Sigmoid colon (tissue), 4 donors: ENCODE results near the gene YES1.

ENCODE experiments used
- POLR2A ChIP-seq, 2 donors: fragments of 450-650 bp; IDR thresholded peaks; one replicate each; pipeline ENCODE4 v1.6.1; 2016; ENCODE audit warnings: antibody characterized with exemption in 2 of 2, mild to moderate bottlenecking in 2 of 2, moderate library complexity in 2 of 2
- POLR2AphosphoS5 ChIP-seq, 4 donors: sonication (generic); formaldehyde crosslinking; IDR thresholded peaks; one replicate each; pipeline ENCODE4 v1.6.1; 2017; ENCODE audit warnings: antibody characterized with exemption in 4 of 4
- TF ChIP-seq, protein P1 (sequence below), 4 experiments: fragments of 450-650 bp in 3 of 4; fragments of 200-600 bp in 1 of 4; IDR thresholded peaks; one replicate each; pipeline ENCODE4 v1.5.1; 2016 to 2019; ENCODE audit warnings: antibody characterized with exemption in 4 of 4, mild to moderate bottlenecking in 3 of 4, moderate library complexity in 2 of 4

DNA sequence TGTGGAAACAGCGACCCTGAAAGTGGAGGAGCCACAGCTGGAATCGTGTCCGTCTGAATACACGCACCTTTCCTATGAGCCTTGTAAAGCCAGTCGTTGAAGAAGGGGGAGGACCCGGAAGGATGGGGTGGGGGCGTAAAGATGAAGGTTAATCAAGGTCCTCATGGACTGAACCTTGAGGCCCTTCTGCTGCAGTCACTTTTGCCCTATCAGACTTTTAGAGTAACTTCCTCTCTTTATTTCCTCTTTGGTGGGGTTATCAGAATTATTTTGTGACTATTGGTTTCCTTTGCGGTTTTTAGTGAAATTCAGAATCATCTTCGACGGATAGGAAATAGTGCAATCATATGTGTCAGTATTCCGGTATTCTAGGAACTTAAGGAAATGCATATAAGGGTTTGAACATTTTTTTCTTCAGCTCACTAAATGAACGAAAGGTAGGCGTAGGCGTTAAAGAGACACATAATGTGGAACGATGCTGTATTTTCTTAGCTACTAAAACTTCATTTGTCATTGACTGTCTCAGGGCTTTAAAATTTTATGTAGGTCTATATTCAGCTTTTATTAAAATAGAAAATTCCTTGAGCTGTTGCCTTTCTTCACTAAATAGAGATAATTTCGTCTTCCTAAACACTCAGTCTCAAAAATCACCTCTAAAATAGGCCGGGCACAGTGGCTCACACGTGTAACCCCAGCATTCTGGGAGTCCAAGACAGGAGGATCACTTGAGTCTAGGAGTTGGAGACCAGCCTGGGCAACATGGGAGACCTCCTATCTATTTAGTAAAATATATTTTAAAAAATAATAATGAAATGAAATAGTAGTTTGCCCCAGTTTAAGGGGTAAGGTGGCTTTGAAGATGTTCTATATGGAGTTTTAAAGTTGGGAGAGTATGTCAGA is 1.4 kb upstream of the YES1 start:
- TF ChIP-seq, protein P1, sequence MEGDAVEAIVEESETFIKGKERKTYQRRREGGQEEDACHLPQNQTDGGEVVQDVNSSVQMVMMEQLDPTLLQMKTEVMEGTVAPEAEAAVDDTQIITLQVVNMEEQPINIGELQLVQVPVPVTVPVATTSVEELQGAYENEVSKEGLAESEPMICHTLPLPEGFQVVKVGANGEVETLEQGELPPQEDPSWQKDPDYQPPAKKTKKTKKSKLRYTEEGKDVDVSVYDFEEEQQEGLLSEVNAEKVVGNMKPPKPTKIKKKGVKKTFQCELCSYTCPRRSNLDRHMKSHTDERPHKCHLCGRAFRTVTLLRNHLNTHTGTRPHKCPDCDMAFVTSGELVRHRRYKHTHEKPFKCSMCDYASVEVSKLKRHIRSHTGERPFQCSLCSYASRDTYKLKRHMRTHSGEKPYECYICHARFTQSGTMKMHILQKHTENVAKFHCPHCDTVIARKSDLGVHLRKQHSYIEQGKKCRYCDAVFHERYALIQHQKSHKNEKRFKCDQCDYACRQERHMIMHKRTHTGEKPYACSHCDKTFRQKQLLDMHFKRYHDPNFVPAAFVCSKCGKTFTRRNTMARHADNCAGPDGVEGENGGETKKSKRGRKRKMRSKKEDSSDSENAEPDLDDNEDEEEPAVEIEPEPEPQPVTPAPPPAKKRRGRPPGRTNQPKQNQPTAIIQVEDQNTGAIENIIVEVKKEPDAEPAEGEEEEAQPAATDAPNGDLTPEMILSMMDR (IDR thresholded peaks at IDR 0.05) = no peak
- no peak for TF ChIP-seq POLR2AphosphoS5 (IDR thresholded peaks at IDR 0.05)
- TF ChIP-seq POLR2A (IDR thresholded peaks at IDR 0.05) = no peak
